Lung (tissue), 12 donors: ENCODE results near the gene FBLN1. TPM values are rescaled to one million over a fixed set of nuclear protein-coding genes. Genes with fewer than 3 reads are reported as not detected.

Experiments
- ATAC-seq: fragments of 200-7000 bp; cut with Tn5 transposase; one replicate; pipeline ENCODE4 v1.9.1; 2020; ENCODE audit warnings: moderate number of reproducible peaks; ENCODE audit not compliant: insufficient read depth, low FRiP score
- DNase-seq, 3 donors: peaks; one replicate each; pipeline ENCODE4 v3.0.0-alpha.2; 2013 to 2017
- H3K27ac ChIP-seq, 2 donors: one replicate each; pipeline ENCODE4 v1.5.1; 2013; ENCODE audit warnings: mild to moderate bottlenecking in 2 of 2, moderate library complexity in 2 of 2, control low read depth in 1 of 2, inconsistent platforms in 1 of 2, low read depth in 1 of 2, low read length in 1 of 2
- H3K27me3 ChIP-seq, 3 donors: one replicate each; pipeline ENCODE4 v1.5.1; 2013; ENCODE audit warnings: low read length in 2 of 3; ENCODE audit not compliant: control insufficient read depth in 3 of 3, insufficient read depth in 3 of 3
- H3K36me3 ChIP-seq, 4 donors: one replicate each; pipeline ENCODE4 v1.5.1; 2013; ENCODE audit warnings: low read length in 4 of 4, mild to moderate bottlenecking in 1 of 4, moderate library complexity in 1 of 4; ENCODE audit not compliant: control insufficient read depth in 4 of 4, insufficient read depth in 4 of 4
- H3K4me1 ChIP-seq, 5 donors: one replicate each; pipeline ENCODE4 v1.5.1; 2013; ENCODE audit warnings: low read length in 5 of 5, mild to moderate bottlenecking in 2 of 5, moderate library complexity in 1 of 5; ENCODE audit not compliant: control insufficient read depth in 5 of 5, insufficient read depth in 5 of 5
- H3K4me3 ChIP-seq: one replicate; pipeline ENCODE4 v1.5.1; 2013; ENCODE audit warnings: mild to moderate bottlenecking, control low read depth, moderate library complexity
- H3K9ac ChIP-seq, 2 donors: one replicate each; pipeline ENCODE4 v1.5.1; 2013; ENCODE audit warnings: low read length in 2 of 2, control low read depth in 1 of 2; ENCODE audit not compliant: insufficient read depth in 1 of 2
- H3K9me3 ChIP-seq, 4 donors: one replicate each; pipeline ENCODE4 v1.5.1; 2013; ENCODE audit warnings: low read length in 3 of 4, mild to moderate bottlenecking in 1 of 4, moderate library complexity in 1 of 4; ENCODE audit not compliant: control insufficient read depth in 4 of 4, insufficient read depth in 3 of 4
- WGBS, 2 donors: extraction: QIAGEN DNeasy Blood & Tissue Kit; methylation state at CpG; one replicate each; pipeline ENCODE4 v1.1.7; 2013; 5-methylcytosine and 5-hydroxymethylcytosine counted together
- polyA plus RNA-seq, 2 donors: library from polyadenylated mRNA; stranded (reverse); fragments of 200-250 nt; gene quantifications; one replicate each; pipeline ENCODE4 v1.2.1, GENCODE V29; 2013
- total RNA-seq, 2 donors: library from RNA; depleted of rRNA in 1 of 2; stranded (reverse); fragments of >200 nt in 1 of 2; gene quantifications; one replicate each; pipeline ENCODE4 v1.2.1, GENCODE V29; 2014 to 2021
- TF ChIP-seq, protein P1 (sequence below): IDR thresholded peaks from 2 replicates; pipeline ENCODE4 v1.5.1; 2012; ENCODE audit warnings: mild to moderate bottlenecking; ENCODE audit errors: control extremely low read depth, extremely low read depth
- donor health status: control.
- donor health status: control.
- donor health status: Bipolar disorder and iron deficiency.
- donor health status: healthy.
- donor health status: DM: yes; HTN: yes; CAD: no.

The FBLN1 gene
- total and polyA plus RNA-seq, 4 donors: 82.7 to 357 (median 233) TPM

DNA sequence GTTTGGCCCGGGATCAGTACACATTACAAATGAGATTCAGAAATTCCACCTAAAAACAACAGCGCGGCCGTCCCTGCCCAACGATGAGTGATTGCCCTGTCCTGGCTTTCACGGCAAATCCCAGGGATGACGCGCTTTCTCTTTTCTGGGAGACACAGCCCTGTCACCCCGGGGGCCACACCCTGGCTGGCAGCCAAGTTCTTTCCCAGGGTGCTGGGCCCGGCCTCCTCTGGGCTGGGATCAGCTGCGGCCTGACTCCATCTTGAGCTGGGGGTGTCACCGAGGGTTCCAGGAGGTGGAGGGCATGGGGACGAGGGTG is 82.7 kb downstream of the FBLN1 start:
- no peak overlapping the region for H3K9ac ChIP-seq
- H3K4me1 ChIP-seq: peaks cover 0 to 9% (median 0%) of the 10 kb centered on the region in 5 donors
- WGBS, 2 donors: 58 to 81% methylated on average over 13 of the region's 13 CpGs
- no peak overlapping the region for H3K4me3 ChIP-seq
- DNase-seq (no peak), ATAC-seq (no peak)
- no peaks in the 10 kb centered on the region for H3K27me3 ChIP-seq
- TF ChIP-seq, protein P1, sequence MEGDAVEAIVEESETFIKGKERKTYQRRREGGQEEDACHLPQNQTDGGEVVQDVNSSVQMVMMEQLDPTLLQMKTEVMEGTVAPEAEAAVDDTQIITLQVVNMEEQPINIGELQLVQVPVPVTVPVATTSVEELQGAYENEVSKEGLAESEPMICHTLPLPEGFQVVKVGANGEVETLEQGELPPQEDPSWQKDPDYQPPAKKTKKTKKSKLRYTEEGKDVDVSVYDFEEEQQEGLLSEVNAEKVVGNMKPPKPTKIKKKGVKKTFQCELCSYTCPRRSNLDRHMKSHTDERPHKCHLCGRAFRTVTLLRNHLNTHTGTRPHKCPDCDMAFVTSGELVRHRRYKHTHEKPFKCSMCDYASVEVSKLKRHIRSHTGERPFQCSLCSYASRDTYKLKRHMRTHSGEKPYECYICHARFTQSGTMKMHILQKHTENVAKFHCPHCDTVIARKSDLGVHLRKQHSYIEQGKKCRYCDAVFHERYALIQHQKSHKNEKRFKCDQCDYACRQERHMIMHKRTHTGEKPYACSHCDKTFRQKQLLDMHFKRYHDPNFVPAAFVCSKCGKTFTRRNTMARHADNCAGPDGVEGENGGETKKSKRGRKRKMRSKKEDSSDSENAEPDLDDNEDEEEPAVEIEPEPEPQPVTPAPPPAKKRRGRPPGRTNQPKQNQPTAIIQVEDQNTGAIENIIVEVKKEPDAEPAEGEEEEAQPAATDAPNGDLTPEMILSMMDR: no peak
- H3K9me3 ChIP-seq: no peaks in the 10 kb centered on the region
- H3K27ac ChIP-seq: no peak overlapping the region
- H3K36me3 ChIP-seq: peaks cover 0 to 28% (median 14%) of the 10 kb centered on the region in 4 donors

DNA sequence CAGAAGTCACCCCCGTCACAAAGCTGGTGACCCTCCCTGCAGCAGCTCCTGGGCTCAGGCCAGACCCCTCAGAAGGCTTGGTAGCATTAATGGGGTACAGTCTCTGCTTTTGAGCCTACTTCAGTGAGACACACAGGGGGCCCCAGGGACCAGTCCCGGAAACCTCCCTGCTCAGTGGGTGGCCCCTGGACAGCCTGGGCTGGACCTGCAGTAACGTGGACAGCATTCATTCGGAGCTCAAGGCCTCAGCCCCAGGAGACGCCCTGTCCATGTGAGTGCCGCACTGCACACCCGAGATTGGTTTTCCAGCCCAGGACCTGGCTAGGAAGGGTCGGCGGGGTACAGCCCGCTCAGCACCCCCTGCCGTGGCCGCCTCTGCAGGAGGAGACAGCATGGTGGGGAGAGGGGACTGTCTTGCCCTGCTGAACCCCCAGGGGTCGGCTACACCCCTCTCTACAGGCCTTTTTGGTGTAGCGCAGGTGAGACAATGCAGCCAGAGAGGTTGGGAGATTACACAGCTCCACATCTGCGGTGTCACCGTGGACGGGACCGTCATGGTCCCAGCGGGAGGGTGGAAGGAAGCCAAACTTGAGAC is 83.4 kb downstream of the FBLN1 start:
- ATAC-seq (no peak), DNase-seq (no peak)
- 91 to 96% methylated on average over 19 of the region's 19 CpGs for WGBS, 2 donors
- no peak overlapping the region for H3K9ac ChIP-seq
- H3K4me3 ChIP-seq: no peak overlapping the region
- no peaks in the 10 kb centered on the region for H3K9me3 ChIP-seq
- no peaks in the 10 kb centered on the region for H3K27me3 ChIP-seq
- H3K4me1 ChIP-seq: peaks cover 0 to 9% (median 0%) of the 10 kb centered on the region in 5 donors
- TF ChIP-seq, protein P1: no peak
- H3K36me3 ChIP-seq: peaks cover 0 to 30% (median 16%) of the 10 kb centered on the region in 4 donors
- no peak overlapping the region for H3K27ac ChIP-seq

- ATAC-seq (no peak), DNase-seq (no peak)
- Histone ChIP-seq H3K9me3 (no peaks in the 10 kb centered on the region), H3K27ac (no peak overlapping the region), H3K27me3 (no peaks in the 10 kb centered on the region), H3K9ac (no peak overlapping the region), H3K4me3 (no peak overlapping the region), H3K4me1 (peaks cover 0 to 9% (median 0%) of the 10 kb centered on the region in 5 donors), H3K36me3 (peaks cover 0 to 32% (median 15%) of the 10 kb centered on the region in 4 donors)
- 91 to 93% methylated on average over 31 of the region's 31 CpGs for WGBS, 2 donors
- TF ChIP-seq, protein P1: no peak
These were observed 84.1 kb downstream of the FBLN1 start for GRCh38 chr22:45586651-45587405.
